Skin of body (tissue), 2 donors: Measurements from ENCODE around the gene KRT3. TPM values are rescaled to one million over a fixed set of nuclear protein-coding genes. Genes with fewer than 3 reads are reported as not detected.

Source experiments
- DNase-seq: peaks from one replicate; lab custom pipeline; 2025; lab: John Stamatoyannopoulos, UW
- total RNA-seq: library from RNA; depleted of rRNA; stranded (reverse); fragments of >200 nt; gene quantifications from one replicate; pipeline ENCODE4 v1.2.3, GENCODE V29; 2014

Gene KRT3
- total RNA-seq, 1 donor from 2014 or later: 0.10 TPM

DNA sequence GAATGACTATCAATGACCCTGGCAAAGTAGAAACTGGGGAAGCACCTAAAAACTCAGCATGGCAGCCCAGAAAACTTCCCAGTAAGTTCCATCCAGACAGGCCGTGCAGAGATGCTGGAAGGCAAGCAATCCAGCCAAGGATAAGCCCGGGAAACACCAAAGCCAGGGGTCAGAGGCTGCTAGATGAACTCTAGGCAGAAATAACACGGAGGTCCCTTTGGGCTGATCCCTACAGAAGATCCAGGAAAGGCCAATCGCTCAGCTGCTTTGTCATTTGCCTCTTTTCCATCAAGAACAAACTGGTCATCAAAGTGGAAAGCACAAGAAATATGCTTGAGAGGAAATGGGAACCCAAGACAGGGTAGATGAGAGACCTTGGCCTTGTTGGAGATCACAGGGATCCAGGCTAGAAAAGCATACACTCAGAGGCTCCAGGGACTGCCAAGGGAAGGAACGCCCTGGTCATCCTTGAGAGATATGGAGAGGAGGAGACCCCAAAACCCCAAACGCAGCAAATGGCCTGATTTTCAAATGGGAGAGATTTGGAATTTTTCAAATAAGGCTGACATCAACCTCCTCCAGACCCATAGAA, 31.7 kb upstream of the KRT3 start:
- DNase-seq: no peak

DNA sequence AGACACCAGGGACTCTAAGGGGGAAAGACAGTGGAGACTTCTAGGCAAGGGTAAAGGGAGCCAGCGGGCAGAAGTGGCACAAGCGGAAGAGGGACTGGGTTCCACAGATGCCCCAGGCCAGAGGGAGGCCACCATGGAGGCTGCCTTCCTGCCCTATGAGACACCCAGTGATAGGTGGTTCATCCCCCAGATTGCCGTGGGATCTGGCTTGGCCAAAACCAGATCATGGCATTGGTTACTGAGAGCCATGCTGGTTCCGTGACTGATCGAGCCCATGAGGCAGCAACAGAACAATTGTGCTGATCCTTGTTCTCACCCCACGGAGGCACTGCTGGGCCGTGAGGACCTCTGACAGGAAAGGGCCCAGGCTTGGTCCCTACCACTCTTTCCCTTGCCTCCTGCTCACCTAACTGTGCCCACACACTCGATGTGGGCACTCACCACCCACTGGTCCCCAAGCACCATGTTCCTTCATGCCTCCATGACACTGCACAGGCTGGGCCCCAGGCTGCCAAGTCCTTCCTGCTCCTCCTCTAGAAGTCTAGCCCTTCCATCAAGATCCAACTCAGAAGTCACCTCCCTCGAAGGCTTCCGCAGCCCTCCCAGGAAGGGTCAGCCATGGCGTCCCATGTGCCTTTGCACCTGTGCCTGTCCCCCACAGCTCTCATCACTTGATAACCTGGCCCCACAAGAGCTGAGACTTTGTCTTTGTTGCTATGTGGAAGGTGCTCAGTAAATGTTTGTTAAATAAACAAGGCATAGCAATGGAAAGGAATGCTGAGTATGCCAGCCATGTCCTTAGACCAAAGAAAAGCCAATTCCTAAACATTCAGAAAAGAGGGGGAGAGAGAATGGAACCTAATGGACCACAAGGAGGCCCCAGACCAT, 30.9 kb upstream of the KRT3 start:
- no peak for DNase-seq

DNA sequence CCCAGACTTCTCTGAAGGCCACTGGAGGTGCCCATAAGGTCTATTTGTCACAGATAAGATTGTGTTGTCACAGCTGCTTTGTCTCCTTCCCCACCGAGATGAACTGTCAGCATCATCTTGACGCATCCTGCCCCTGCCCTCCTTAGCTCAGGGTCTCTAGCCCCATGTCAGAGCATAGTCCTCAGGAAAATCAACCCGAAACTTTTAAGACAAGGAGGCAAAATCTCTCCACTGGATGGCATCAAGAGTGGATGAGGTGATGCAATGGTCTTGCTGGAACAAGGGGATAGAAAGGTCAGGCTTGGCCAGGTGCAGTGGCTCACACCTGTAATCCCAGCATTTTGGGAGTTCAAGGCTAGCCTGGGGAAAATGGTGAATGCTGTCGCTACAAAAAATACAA, 30.0 kb upstream of the KRT3 start:
- DNase-seq: no peak

DNA sequence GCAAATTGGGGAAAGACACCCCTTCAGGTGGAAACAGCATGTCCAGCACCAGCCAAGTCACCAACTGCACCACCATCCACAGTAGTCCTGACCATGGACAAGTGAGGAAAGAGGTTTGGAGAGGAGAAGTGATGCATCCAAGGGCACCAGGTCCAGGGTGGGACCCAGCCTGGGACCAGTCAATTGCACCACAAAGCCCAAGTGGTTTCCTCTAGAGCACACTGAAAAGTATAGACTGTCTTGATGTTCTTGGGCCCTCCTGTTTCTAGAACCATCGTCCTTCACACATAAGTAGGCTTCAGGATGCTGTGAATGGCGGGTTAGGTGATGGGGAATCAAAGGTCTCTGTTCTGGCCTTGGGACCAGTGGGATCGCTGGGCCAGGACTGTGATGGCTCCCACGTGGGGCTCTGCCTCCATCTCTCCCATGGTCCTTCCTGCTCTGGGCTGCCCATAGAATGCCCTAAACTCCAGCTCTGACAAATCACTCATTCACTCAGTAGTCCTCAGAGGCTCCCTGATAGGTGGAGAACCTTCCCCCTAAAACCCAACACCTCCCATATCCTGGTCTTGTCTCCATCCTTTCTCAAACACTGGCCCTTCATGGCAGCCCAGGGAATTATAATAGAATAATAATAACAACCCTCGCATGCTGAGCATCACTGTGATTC, 29.0 kb upstream of the KRT3 start:
- DNase-seq: no peak

DNA sequence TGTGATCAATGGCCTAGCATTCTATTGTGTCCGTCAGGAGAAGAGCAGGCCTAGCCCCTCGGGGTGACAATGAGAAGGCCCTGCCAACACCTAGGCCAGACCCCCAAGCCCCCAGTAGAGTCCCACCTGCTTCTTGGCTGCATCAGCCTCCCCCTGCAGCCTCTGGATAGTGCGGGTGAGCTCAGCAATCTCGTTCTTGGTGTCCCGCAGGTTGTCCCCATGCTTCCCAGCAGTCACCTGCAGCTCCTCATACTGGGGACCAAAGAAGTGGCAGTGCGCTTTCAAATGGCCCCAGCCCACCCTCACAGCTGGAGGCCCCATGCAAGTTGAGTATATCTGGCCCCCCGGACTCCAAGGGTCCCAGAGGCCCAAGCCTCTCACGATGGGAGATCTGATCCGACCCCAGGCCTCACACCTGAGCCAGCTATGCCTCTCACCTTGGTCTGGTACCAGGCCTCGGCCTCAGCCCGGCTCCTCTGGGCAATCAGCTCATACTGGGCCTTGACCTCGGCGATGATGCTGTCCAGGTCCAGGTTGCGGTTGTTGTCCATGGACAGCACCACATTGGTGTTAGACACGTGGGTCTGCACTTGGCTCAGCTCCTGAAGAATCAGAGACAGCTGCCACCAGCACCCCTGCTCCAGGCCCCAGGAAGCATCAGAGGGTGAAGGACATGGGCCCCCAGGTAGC, 28.0 kb upstream of the KRT3 start:
- no peak for DNase-seq

DNA sequence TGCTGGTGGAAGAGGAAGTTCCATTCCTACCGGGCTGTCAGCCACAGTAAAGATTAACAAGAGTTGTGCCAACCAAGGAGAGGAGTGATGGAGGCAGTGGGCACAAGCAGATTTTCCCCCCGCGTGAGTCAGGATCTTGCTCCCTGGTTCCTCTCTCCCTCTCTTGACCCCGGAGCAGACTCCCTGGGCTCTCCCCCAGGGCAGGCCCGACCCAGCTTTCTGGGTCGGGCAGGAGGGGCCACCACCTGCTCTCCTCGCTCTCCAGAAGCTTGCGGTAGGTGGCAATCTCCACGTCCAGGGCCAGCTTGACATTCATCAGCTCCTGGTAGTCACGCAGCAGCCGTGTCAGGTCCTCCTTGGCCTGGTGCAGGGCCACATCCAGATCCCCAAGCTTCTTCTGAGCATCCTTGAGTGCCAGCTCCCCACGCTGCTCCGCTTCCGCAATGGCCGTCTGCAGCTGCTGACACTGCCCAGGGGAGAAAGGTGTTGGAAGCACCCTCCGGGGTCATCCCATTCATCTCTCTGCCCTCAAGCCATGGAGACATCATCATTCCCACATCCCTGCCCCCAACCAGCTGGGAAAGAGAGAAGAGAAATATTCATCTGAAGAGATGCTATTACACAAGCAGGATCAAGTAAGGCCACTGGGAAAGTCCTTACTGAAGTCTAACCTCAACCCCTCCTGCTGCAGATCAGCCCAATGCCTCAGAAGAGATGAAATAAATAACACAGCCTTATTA, 27.0 kb upstream of the KRT3 start:
- DNase-seq: no peak

DNA sequence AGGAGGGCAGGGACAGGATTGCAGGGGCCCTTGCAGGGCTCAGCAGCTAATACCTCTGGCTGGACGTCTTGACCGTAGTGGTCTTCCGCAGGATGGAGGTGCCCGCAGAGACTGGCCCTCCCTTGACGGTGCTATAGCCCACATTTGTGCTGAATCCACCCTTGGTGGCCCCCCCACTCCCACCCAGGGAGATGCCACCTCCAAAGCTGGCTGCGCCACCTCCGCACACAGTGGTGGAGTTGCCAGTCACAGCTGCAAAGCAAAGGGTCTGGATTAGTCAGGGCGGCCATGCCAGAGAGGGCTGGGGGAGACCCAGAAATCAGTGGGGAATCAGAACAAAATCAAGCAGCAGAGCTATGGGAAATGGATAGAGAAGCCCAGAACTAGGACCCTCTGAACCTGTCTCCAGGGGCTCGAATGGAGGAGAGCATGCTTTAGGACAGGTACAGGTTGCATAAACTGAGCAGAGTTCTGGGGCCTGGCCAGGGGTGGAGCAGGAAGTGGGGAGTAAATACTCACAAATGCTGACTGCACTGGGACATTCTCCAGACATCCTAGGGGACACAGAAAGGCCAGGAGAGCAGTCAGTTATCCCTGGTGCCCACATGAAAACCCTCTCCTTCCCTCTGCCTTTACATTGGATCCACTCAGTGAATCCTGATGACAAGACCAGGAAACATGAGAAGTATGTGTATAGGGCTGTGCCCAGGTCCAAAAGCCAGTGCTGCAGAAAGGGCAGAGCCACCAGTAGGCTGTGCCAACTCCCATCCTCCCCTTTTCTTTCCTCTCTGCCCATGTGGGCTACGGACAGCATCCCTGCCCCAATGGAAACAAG, 26.1 kb upstream of the KRT3 start:
- DNase-seq: no peak

DNA sequence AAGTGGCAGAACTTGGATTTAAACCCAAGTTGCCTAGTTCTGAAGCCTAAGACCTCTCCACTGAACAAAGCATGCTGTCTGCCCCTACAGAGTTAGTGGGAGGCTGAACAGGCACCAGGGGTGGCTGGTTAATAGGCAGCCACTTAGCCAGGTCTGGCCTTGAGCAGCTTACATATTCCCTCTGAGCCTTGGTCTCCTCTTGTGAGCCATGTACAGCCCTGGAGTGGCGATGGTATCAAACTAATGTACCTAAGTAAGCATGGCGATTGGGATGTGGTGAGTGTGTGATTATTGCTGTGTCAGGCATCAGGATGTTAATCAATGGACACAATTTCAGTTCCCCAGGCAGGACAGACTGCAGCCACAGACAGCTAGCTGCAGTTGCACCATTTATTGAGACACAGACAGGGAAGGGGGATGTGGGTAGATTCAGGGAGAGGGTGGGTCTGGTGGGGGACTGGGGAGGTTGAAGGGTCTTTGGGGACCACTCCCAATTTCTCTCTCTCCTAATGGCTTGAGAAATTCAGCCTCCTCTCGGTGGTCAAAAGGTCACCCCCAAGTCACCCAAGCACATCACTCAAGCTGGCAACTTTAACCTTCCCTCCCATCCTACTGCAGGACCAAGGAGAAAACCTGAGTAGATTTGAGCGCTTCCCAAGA, 25.3 kb upstream of the KRT3 start:
- no peak for DNase-seq

DNA sequence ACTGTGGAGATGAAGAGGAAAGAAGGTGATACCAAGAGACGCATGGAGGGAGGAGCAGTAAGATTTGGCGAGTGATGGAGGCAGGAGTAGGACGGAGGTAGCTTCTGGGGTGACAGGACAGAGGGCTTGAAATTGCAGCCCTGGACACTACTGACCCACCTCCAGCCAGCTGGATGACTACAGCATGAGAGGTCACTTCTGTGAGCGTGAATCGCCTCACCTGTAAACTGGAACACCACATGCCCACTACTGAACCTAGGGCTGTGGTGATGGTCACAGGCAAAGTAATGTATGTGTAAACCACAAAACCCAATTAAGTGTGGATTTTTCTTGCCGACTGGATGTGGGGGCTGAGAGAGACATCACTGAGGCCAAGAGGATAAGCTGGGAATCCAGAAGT, 24.6 kb upstream of the KRT3 start:
- DNase-seq: no peak

DNA sequence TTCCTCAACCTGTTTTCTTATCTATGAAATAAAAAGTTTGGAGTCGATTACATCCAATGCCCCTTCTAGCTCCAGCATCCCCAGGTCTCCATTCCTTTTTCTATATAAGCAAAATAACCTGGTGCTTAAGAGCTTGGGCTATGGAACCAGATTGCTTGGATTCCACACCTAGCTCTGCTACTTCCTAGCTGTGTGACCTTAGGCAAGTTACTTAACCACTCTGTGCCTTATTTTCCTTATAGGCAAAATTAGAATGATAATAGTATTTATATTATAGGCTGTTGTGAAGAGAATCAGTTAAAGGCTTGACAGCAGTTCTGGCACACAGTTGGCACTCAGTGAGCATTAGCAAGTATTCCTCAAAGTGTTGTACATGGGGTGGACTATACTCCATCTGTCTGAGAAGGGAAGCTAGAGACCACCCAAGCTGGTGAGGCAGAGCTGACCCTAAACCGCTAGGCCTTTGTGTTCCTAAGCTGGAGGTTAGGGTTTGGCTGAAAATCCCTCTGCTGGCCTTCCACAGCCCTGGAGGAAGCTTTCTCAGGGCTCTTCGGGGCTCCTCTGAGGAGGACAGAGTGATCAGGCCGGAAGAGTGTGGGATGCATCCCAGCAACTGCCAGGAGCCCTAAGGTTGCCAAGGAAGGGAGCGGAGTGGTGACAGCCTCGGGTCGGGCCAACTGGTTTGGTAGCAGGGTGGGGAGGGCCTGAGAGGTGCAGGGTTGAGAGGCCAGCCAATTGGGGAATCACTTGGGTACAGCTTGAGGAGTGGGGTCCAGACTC, 24.0 kb upstream of the KRT3 start:
- DNase-seq: no peak

DNA sequence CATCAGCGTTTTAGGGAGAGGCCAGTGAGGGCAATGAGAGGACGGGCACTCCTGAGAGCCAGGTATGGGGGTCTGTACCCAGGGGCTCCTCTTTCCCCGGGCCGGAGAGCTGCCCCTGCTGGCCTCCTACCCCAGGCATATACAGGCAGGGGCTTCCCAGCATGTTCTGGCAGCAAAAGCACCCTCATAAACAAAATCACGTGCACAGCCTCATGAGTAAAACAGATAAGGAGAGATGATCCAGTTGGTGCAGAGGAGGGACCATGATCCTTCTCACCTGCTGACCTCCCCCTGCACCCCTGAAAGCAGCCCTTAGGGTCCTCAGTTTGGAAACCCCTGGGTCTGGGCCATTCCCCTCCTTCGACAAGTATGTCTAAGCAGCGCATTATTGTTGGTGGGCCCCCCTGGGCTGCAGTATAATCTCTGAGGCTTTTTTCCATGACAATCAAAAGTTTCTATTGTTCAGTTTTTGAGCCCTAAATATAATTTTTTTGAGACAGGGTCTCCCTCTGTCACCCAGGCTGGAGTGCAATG, 23.0 kb upstream of the KRT3 start:
- DNase-seq: no peak

DNA sequence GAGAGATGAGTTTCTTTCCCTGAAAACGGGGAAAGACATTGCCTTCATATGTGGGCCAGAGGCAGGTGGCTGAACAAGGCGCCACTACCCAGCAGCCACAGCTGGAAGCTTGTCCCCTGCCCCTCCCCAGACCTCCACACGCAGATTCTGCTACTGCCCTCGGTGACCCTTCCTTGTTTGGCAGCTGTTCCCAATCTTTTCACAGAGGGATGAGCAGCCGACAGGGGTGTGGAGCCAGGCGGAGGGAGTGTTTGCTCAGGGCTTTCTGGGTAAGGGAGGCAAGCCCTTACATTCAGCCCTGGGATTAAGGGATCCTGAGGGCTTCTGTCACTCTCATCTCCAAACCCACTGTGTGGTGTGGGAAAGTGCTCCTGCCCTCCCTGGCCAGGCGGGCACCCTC, 22.5 kb upstream of the KRT3 start:
- no peak for DNase-seq

DNA sequence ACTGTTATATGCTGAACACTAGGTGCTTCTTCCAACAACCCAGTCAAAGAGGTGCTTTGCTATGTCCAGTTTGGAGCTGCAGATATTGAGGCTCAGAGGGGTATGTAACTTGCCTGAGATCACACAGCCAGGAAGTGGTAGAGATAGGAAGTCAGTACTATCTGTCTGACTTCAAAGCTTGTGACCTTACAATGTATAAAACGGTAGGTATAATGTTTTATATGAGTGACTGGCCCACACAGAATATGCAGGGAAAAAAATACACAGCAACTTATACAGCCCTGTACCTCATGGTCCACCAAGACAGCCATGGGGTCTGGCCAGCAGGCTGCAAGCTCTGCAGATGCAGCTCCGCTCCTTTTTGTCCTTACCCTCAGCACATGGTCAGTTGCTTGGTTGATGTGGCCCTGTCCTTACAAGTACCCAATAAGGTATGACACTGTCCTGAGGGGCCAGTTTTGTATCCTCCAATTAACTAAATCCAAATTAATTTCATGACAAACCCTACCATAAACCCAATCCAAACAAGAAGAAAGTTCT, 21.9 kb upstream of the KRT3 start:
- DNase-seq: no peak

DNA sequence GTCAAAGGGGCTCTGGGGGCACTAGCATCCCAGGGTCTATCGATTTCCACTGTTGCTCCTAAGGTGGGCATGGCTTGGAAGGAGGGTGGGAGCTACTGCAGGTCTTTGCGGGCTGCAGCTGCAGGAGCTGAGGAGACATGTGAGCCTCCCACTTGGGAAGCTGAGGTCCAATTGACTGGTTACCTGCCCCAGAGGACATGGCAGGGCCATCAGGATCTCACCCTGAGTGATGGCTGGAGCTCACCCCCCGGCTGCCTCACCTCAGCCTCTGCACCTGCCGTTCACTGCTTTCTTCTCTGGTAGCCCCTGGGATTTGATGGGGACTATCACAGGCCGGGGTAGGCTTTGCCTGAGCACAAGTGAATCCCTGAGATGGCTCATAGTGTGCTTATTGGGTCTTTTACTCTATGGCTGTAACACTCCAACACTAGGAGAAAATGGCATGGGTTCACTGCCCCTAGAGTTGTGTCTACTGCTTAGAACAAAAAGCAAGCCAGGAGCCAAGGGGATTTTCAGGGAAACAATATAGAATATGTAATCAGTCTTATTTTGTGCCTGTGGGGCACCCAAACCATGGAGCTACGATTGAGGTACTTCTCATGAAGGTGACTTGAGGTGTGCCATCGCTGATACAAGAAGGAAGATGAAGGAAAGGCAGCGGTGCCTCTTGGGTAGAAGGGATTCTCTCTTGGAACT, 21.2 kb upstream of the KRT3 start:
- DNase-seq: no peak

DNA sequence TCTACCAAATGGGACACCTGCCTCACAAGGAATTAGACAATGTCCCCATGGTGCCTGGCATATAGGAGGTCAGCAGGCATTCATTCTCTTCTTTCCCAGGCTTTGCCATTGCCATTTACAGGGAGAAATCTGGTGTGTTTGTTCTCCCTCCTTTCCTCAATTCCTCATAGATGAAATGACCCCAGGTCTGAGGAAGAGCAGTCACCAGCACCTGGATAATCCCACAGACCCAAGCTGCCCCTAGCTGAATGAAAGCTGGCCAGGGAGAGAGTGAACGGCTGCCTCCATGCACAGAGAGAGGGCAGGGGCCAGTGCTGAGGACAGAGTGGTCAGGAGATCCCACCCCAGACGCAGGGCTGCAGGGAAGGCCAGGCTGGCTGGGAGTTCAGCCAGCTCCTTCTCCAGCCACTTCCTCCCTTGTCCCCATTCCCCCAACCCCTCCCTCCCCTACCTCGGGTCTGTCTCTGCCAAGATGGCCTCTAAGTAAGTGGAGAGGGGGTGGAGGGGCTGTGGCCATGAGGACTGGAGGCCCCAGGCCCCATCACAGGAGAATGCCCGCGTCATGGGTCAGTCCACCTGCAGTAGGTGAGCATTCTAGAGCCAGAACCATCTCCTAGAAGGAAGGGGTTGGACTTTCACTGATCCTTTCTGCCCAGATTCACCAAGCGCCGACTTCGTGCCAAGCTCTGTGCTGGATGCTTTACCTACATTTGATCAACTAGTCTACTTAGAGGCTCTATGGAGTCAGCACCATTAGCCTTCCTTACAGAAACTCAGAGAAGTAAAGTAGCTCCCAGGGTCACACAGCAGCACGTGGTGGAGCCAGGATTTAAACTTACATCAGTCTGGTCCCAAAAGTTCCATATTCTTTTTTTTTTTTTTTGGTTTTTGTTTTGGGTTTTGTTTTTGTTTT, 20.0 kb upstream of the KRT3 start:
- no peak for DNase-seq

DNA sequence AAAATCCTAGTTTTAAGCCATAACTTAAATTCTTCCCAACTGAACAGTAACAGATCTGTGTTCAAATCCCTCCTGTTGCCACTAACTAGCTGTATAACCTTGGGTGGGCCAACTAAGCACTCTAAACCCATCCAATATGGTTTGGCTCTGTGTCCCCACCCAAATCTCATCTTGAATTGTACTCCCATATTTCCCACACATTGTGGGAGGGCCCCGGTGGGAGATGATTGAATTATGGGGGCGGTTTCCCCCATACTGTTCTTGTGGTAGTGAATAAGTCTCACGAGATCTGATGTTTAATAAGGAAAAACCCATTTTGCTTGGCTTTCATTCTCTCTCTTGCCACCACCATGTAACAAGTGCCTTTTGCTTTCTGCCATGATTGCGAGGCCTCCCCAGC, 19.2 kb upstream of the KRT3 start:
- no peak for DNase-seq

DNA sequence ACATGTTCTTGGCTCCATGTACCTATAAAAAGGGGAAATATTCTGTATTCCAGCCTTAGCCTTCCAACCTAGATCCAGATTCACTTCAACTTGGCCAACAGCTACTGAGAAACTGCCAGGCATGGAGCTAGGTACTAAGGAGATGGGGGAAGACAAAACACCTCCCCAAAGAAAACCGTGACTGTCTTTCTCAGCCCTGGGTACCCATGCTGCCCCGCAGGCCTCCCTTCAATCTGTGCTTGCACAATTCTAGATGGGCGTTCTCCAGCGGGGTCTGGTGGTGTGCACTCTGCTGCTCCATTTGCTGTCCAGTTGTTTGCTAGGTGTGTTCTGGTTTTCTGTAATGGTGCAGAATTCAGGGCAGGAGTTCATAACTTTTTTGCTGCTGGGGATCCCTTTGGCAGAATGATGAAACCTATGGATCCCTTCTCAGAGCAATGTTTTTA, 18.8 kb upstream of the KRT3 start:
- DNase-seq: no peak
